GM23248 (cell line): ENCODE measurements around the gene POLE2.

Source experiments
- EZH2 ChIP-seq: fragments of 200-600 bp; sonication (generic); IDR thresholded peaks from 2 replicates; pipeline ENCODE4 v1.6.1; 2018; ENCODE audit warnings: antibody characterized with exemption, mild to moderate bottlenecking; ENCODE audit not compliant: insufficient read depth, poor library complexity, severe bottlenecking
- EZH2phosphoT487 ChIP-seq: fragments of 200-600 bp; sonication (generic); IDR thresholded peaks from 2 replicates; pipeline ENCODE4 v1.6.1; 2018; ENCODE audit warnings: antibody characterized with exemption, moderate library complexity, mild to moderate bottlenecking, low read depth; ENCODE audit not compliant: insufficient read depth

DNA sequence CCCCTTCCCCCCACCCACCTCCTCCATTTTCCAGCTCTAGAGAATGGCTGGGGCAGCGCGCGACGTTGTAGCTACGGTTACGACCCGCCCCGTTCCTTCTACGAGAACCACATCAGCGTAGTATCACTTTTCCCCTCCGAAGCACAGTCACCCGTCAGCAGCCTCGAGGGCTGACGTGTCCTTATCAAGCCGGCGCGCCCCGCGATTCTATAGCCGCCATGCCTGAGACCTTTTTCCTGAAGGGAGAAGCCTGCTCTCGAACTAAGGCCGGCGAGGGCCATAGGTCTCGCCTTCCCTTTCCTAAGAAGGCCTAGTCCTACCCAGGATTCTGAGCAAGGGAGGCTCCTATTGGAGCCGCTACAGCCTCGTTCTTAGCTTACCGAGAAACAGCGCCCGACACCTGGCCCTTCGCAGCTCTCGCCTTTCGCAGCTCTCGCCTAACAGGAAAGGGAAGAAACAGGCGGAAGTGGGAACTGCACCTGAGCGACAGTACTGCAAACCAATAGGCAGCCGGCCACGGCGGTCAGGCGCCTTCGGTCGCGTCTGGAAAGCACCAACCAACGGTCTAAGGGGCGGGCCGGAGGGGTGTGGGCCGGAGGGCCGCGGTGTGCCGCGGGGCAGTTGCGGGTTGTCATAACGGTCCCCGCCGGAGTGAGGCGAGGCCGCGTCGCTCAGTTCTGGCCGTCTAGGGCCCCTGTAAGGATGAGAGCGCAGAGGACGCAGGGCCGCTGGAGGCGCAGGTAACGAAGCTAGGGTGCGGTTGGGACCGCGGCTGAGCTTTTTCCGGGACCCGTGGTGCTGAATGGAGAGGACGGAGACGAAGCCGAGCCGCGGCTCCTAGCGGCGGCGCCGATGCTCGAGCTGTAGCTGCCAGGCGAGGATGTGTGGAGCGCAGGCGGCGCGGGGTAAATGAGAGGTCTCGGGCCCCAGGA is 67.6 kb downstream of the POLE2 start, which contains the start of the genes MGAT2 and RPL36AL:
- no peak for TF ChIP-seq EZH2
- no peak for TF ChIP-seq EZH2phosphoT487
